ENCODE results near the gene RBKS.

DNA sequence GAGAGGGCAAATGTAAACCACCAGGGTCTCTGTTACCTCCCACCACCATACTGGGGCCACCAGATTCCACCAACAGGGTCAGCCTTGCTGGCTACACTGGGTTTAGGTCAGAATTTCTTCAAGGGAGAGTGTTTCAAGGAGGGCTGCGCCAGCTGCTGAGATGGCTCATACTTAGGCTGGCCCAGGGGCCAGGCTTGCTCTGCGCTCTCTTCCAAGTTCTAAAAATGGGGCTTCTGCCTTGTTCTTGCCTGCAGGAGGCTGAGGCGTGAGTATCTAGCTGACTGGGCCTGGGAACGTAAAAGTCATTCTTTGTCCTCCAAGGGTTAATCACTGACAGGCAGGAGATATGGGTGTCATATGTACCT, 90.6 kb downstream of the RBKS start:
- TF ChIP-seq, protein P1, sequence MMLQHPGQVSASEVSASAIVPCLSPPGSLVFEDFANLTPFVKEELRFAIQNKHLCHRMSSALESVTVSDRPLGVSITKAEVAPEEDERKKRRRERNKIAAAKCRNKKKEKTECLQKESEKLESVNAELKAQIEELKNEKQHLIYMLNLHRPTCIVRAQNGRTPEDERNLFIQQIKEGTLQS (IDR thresholded peaks at IDR 0.05; ENCODE audit: insufficient read depth, low read depth, low read length) = no peak
- TF ChIP-seq SIN3A (conservative IDR thresholded peaks at IDR 0.05 in 1 of 2, IDR thresholded peaks at IDR 0.05 in 1 of 2; ENCODE audit: low read depth in 1 of 2, low read length in 2 of 2) = no peak
- TF ChIP-seq POLR2A (IDR thresholded peaks at IDR 0.05; ENCODE audit: control extremely low read depth in 1 of 2, low read depth in 2 of 2, low read length in 2 of 2) = no peak
- TF ChIP-seq, protein P2, sequence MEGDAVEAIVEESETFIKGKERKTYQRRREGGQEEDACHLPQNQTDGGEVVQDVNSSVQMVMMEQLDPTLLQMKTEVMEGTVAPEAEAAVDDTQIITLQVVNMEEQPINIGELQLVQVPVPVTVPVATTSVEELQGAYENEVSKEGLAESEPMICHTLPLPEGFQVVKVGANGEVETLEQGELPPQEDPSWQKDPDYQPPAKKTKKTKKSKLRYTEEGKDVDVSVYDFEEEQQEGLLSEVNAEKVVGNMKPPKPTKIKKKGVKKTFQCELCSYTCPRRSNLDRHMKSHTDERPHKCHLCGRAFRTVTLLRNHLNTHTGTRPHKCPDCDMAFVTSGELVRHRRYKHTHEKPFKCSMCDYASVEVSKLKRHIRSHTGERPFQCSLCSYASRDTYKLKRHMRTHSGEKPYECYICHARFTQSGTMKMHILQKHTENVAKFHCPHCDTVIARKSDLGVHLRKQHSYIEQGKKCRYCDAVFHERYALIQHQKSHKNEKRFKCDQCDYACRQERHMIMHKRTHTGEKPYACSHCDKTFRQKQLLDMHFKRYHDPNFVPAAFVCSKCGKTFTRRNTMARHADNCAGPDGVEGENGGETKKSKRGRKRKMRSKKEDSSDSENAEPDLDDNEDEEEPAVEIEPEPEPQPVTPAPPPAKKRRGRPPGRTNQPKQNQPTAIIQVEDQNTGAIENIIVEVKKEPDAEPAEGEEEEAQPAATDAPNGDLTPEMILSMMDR (IDR thresholded peaks at IDR 0.05; ENCODE audit: control extremely low read depth in 1 of 3, insufficient read depth in 1 of 3, low read depth in 1 of 3, low read length in 3 of 3) = no peak
- no peak for TF ChIP-seq SP1 (IDR thresholded peaks at IDR 0.05; ENCODE audit: low read depth, low read length)
- no peak for TF ChIP-seq ZNF274 (IDR thresholded peaks at IDR 0.05; ENCODE audit: borderline replicate concordance, extremely low read depth, low read length)
- no peak for TF ChIP-seq EP300 (IDR thresholded peaks at IDR 0.05; ENCODE audit: borderline replicate concordance in 1 of 2, low read depth in 2 of 2, low read length in 2 of 2)
- TF ChIP-seq, protein P3, sequence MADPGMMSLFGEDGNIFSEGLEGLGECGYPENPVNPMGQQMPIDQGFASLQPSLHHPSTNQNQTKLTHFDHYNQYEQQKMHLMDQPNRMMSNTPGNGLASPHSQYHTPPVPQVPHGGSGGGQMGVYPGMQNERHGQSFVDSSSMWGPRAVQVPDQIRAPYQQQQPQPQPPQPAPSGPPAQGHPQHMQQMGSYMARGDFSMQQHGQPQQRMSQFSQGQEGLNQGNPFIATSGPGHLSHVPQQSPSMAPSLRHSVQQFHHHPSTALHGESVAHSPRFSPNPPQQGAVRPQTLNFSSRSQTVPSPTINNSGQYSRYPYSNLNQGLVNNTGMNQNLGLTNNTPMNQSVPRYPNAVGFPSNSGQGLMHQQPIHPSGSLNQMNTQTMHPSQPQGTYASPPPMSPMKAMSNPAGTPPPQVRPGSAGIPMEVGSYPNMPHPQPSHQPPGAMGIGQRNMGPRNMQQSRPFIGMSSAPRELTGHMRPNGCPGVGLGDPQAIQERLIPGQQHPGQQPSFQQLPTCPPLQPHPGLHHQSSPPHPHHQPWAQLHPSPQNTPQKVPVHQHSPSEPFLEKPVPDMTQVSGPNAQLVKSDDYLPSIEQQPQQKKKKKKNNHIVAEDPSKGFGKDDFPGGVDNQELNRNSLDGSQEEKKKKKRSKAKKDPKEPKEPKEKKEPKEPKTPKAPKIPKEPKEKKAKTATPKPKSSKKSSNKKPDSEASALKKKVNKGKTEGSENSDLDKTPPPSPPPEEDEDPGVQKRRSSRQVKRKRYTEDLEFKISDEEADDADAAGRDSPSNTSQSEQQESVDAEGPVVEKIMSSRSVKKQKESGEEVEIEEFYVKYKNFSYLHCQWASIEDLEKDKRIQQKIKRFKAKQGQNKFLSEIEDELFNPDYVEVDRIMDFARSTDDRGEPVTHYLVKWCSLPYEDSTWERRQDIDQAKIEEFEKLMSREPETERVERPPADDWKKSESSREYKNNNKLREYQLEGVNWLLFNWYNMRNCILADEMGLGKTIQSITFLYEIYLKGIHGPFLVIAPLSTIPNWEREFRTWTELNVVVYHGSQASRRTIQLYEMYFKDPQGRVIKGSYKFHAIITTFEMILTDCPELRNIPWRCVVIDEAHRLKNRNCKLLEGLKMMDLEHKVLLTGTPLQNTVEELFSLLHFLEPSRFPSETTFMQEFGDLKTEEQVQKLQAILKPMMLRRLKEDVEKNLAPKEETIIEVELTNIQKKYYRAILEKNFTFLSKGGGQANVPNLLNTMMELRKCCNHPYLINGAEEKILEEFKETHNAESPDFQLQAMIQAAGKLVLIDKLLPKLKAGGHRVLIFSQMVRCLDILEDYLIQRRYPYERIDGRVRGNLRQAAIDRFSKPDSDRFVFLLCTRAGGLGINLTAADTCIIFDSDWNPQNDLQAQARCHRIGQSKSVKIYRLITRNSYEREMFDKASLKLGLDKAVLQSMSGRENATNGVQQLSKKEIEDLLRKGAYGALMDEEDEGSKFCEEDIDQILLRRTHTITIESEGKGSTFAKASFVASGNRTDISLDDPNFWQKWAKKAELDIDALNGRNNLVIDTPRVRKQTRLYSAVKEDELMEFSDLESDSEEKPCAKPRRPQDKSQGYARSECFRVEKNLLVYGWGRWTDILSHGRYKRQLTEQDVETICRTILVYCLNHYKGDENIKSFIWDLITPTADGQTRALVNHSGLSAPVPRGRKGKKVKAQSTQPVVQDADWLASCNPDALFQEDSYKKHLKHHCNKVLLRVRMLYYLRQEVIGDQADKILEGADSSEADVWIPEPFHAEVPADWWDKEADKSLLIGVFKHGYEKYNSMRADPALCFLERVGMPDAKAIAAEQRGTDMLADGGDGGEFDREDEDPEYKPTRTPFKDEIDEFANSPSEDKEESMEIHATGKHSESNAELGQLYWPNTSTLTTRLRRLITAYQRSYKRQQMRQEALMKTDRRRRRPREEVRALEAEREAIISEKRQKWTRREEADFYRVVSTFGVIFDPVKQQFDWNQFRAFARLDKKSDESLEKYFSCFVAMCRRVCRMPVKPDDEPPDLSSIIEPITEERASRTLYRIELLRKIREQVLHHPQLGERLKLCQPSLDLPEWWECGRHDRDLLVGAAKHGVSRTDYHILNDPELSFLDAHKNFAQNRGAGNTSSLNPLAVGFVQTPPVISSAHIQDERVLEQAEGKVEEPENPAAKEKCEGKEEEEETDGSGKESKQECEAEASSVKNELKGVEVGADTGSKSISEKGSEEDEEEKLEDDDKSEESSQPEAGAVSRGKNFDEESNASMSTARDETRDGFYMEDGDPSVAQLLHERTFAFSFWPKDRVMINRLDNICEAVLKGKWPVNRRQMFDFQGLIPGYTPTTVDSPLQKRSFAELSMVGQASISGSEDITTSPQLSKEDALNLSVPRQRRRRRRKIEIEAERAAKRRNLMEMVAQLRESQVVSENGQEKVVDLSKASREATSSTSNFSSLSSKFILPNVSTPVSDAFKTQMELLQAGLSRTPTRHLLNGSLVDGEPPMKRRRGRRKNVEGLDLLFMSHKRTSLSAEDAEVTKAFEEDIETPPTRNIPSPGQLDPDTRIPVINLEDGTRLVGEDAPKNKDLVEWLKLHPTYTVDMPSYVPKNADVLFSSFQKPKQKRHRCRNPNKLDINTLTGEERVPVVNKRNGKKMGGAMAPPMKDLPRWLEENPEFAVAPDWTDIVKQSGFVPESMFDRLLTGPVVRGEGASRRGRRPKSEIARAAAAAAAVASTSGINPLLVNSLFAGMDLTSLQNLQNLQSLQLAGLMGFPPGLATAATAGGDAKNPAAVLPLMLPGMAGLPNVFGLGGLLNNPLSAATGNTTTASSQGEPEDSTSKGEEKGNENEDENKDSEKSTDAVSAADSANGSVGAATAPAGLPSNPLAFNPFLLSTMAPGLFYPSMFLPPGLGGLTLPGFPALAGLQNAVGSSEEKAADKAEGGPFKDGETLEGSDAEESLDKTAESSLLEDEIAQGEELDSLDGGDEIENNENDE (IDR thresholded peaks at IDR 0.05; ENCODE audit: insufficient replicate concordance, low read length) = no peak

Data from H1 (cell line).